Measurements from ENCODE around the gene NELFCD.
"Not testable (repeated sequence)": the region's sequence is repeated elsewhere in the genome, so short reads cannot be mapped to it uniquely, and the experiment has no call there.

The NELFCD gene

DNA sequence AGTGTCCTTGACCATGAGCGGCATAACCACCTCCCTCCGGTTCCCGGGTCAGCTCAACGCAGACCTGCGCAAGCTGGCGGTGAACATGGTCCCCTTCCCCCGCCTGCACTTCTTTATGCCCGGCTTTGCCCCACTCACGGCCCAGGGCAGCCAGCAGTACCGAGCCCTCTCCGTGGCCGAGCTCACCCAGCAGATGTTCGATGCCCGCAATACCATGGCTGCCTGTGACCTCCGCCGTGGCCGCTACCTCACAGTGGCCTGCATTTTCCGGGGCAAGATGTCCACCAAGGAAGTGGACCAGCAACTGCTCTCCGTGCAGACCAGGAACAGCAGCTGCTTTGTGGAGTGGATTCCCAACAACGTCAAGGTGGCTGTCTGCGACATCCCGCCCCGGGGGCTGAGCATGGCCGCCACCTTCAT, 43.1 kb downstream of the NELFCD start:
- DNase-seq (ENCODE audit: low read depth, low spot score), result no peak

GRCh38 chr20:59025086-59025485, 44.0 kb downstream of the NELFCD start:
- no peak for DNase-seq (ENCODE audit: low read depth, low spot score)

- no peak for DNase-seq (ENCODE audit: low read depth, low spot score)
These were observed 44.5 kb downstream of the NELFCD start for GRCh38 chr20:59025511-59025910.

- DNase-seq (ENCODE audit: low read depth, low spot score), result no peak
These were observed 46.1 kb downstream of the NELFCD start for GRCh38 chr20:59026904-59027740.

- no peak for DNase-seq (ENCODE audit: low read depth, low spot score)
These were observed 46.8 kb downstream of the NELFCD start for GRCh38 chr20:59027741-59028320.

- no peak for DNase-seq (ENCODE audit: low read depth, low spot score)
These were observed 47.8 kb downstream of the NELFCD start for GRCh38 chr20:59028812-59029211.

GRCh38 chr20:59030911-59031563, 50.0 kb downstream of the NELFCD start:
- DNase-seq (ENCODE audit: low read depth, low spot score), result no peak

DNA sequence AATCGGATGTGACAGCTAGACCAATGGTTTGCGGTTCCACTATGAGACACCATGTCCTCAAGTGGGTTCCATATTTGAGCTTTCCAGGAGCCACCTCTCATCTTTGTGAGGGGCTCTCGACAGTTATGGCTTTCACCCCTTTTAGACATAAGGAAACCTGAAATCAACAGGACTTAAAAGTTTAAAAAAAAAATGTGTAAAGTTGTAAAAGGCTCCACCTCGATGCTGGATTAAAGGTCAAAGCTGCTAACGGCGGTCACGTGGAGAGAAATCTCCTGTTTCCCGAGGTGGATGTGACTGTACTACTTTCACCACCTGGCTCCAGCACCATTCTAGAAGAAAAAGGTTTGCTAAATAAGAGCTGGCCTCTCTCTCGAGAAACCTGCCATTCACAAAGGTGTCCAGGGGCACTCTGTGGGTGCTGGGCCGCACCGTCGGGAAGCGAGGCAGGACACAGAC, 50.5 kb downstream of the NELFCD start:
- no peak for DNase-seq (ENCODE audit: low read depth, low spot score)

DNA sequence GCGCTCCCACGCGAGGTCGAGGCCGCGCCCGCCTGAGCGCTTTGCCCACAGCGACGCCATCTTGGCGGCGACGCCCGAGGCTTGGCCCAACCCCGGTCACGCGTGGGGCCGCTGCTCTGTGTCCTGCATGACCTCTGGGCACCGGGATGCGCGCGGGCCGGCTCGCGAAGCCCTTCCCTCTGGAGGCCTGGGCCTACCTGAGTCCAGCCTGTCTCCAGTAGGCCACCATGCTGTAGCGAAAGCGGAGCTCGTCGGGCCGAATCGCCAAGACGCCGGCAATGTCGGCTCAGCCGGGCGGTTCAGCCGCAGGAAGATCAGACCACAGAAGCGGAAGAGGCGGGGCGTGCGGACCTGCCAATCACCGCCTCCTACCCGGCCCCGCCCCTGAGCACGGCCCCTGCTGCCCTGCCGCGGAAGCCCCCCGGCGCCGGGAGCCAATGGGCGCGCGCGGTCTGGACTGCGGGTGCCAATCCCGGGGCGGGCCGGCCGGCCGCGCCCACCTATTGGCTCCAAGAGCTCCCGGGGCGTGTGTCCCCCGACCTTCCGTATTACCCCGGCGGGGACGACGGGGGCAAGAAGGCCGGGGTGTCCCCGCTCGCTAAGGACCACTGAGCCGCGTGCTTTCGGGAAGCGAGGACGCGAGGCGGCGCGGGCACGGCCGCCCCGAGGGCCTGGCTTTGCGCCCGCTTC, 51.1 kb downstream of the NELFCD start, which contains the start of gene ATP5F1E:
Gene ATP5F1E (minus strand): TSS at position 313 of the 690 bp plus-strand sequence. CDS start 84 bp downstream, at position 229.
- DNase-seq (ENCODE audit: low read depth, low spot score), result peak; percentile 70

GRCh38 chr20:59032713-59033059, 51.6 kb downstream of the NELFCD start:
- DNase-seq (ENCODE audit: low read depth, low spot score), result no peak

DNA sequence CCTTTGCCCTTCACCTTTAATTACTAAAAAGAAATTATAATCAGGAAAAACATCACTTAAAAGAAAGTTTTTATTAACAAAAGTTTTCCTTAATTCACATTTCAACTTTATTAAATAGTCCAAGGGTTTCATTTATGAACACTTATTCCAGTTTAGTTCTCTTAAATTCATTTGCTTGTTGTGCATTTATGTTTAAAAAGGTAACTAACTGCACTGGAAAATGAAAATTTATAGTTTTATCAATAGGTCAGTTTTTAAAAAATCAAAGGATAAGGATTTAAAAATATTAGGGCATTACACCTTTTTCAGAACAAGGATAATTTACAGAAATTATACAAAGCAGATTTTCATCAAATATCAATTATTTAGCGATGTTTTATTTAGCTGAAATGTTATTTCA, 52.0 kb downstream of the NELFCD start:
- DNase-seq (ENCODE audit: low read depth, low spot score), result no peak

- no peak for DNase-seq (ENCODE audit: low read depth, low spot score)
These were observed 52.6 kb downstream of the NELFCD start for GRCh38 chr20:59033616-59034165.

GRCh38 chr20:59035381-59035780, 54.3 kb downstream of the NELFCD start:
- DNase-seq (ENCODE audit: low read depth, low spot score), result no peak

GRCh38 chr20:59037386-59037785, 56.3 kb downstream of the NELFCD start:
- no peak for DNase-seq (ENCODE audit: low read depth, low spot score)

DNA sequence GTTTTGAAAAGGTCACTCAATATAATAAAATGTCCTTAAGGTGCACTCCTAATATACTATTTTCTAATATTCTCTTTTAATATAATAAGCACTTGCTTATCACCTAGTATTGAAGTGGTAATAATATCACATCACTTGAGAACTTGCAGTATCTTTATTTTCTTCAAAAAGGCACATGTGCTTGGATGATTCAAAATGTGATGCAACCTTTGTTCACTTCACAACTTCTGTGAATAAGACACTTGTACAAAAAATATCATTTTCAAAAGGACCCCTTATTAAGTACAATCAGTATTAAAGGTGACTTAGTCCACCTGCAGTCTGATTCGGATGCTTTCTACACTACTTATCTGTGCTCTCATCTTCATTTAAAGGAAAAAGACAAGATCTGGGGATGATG, 58.2 kb downstream of the NELFCD start:
- no peak for DNase-seq (ENCODE audit: low read depth, low spot score)

GRCh38 chr20:59040667-59041066, 59.6 kb downstream of the NELFCD start:
- no peak for DNase-seq (ENCODE audit: low read depth, low spot score)

- DNase-seq (ENCODE audit: low read depth, low spot score), result not testable (repeated sequence)
These were observed 60.4 kb downstream of the NELFCD start for GRCh38 chr20:59041487-59041886.

GRCh38 chr20:59042151-59042795, 61.2 kb downstream of the NELFCD start, which contains the start of gene PRELID3B:
TSS of gene PRELID3B (minus strand) at chr20:59042786. CDS start at chr20:59042730, 56 bp downstream.
- DNase-seq (ENCODE audit: low read depth, low spot score), result no peak

GRCh38 chr20:59042796-59043631, 62.0 kb downstream of the NELFCD start:
- DNase-seq (ENCODE audit: low read depth, low spot score), result peak; percentile 60

- DNase-seq (ENCODE audit: low read depth, low spot score), result no peak
These were observed 62.6 kb downstream of the NELFCD start for GRCh38 chr20:59043698-59044097.

All from brain pericyte (primary cell).